Fibroblast of the aortic adventitia (primary cell): ENCODE results near the gene AGAP3. TPM values are rescaled to one million over a fixed set of nuclear protein-coding genes. Genes with fewer than 3 reads are reported as not detected.
A peak's percentile ranks its signal among the peaks of the same experiment; 100 is the strongest.
"Not testable (repeated sequence)": the region's sequence is repeated elsewhere in the genome, so short reads cannot be mapped to it uniquely, and the experiment has no call there.

Experiments
- DNase-seq: peaks from one replicate; pipeline ENCODE4 v3.0.0-alpha.2; 2010; ENCODE audit warnings: low read depth
- H3K4me3 ChIP-seq: 2 replicates; pipeline ENCODE4 v1.5.1; 2011; ENCODE audit warnings: low read depth, mild to moderate bottlenecking, control low read depth, low read length, moderate library complexity
- CTCF ChIP-seq: IDR thresholded peaks from 2 replicates; pipeline ENCODE4 v1.5.1; 2011; ENCODE audit warnings: mild to moderate bottlenecking, low read length, control low read depth, inconsistent platforms; ENCODE audit not compliant: insufficient read depth
- total RNA-seq: library from RNA; depleted of rRNA; stranded (reverse); fragments of >200 nt; gene quantifications from 2 replicates; pipeline ENCODE4 v1.2.3, GENCODE V29; 2012; ENCODE audit warnings: low replicate concordance

AGAP3 gene
- 50.2 and 74.6 TPM in 2 replicates for total RNA-seq

DNA sequence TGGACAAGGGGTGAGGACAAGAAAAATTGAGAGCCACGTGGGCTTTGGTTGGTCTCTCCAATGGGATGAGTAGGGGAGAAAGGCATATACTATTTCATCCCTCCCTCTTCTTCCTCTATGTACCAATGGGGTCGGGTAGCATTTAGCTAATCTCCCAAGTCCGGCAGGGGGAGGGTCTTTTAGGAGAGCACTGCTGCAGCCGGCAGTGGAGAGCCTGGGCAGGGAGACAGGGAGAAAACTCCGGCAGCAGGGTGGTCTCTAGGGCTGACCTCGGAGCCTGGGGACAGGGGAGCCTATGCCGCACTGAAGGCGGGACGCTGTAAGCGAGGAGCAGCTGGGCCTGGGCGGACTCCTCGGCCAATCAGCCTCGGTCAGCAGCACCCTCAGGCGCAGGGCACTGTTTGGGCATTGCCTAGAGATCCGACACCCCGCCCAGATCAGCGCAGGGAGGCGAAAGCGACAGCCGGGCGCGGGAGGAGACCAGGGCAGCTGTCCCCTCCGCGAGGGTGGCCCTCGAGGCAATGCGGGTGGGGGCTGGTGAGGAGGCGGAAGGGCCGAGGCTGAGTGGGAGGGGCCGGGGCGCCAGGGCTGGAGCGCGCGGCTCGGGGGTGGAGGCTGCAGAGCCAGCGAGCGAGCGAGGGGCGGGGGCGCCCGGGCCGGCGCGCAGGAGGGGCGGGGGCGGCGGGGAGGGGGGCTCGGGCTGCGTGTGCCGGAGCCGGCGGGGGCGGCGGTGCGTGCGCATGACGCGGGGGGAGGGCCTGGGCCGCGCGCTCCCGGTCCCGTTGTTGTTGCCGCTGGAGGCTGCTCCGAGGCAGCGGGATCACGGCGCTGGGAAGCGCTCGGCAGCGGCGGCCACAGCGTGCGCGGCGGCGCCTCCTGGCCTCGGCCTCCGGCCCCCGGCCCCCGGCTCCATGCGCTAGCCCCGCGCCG lies at the start of gene AGAP3:
Gene AGAP3 (plus strand): TSS at position 785 of the 930 bp plus-strand sequence. CDS start 267 bp downstream, outside the sequence.
- peak within 1 kb of the TSS; percentile 83 for H3K4me3 ChIP-seq
- peak; percentile 53 for DNase-seq
- no peak for TF ChIP-seq CTCF

GRCh38 chr7:151038951-151039849 lies 47.1 kb upstream of the AGAP3 start:
- DNase-seq, result peak; percentile 85
- TF ChIP-seq CTCF, result peak; percentile 5
- H3K4me3 ChIP-seq, result no peak overlapping the region

- H3K4me3 ChIP-seq, result no peak overlapping the region
- DNase-seq, result no peak
- TF ChIP-seq CTCF, result no peak
Measured at GRCh38 chr7:151039850-151040548, 46.3 kb upstream of the AGAP3 start.

GRCh38 chr7:151040616-151041375 lies 45.5 kb upstream of the AGAP3 start:
- H3K4me3 ChIP-seq, result no peak overlapping the region
- DNase-seq, result no peak
- no peak for TF ChIP-seq CTCF

GRCh38 chr7:151043449-151043848 lies 42.8 kb upstream of the AGAP3 start:
- H3K4me3 ChIP-seq, DNase-seq: not testable (repeated sequence)

DNA sequence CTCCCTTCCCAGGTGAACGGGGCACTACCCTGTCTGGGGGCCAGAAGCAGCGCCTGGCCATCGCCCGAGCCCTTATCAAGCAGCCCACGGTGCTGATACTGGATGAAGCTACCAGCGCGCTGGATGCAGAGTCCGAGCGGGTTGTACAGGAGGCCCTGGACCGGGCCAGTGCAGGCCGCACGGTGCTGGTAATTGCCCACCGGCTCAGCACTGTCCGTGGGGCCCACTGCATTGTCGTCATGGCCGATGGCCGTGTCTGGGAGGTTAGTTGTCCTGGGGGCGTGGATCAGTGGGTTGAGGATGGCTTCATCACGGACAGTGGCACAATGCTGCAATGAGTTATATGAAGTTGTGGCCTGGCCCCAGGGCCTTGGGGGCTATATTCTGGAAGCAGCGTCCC lies 42.3 kb upstream of the AGAP3 start:
- no peak for TF ChIP-seq CTCF
- no peak for DNase-seq
- H3K4me3 ChIP-seq, result no peak overlapping the region
